Stimulated activated CD4-positive, alpha-beta T cell treated with anti-CD3 and anti-CD28 coated beads, Interleukin-15, amount 100 ng/mL, for 48 hours (primary cell): ENCODE results near the gene ZNF280A.
"Not testable (repeated sequence)": the region's sequence is repeated elsewhere in the genome, so short reads cannot be mapped to it uniquely, and the experiment has no call there.

Experiments used
- DNase-seq, 2 donors: peaks; one replicate each; pipeline ENCODE4 v3.0.0-alpha.2; 2020; ENCODE audit warnings: low read depth in 2 of 2

ZNF280A gene

GRCh38 chr22:22513619-22514018, 6.5 kb downstream of the ZNF280A start:
- DNase-seq: no peak

DNA sequence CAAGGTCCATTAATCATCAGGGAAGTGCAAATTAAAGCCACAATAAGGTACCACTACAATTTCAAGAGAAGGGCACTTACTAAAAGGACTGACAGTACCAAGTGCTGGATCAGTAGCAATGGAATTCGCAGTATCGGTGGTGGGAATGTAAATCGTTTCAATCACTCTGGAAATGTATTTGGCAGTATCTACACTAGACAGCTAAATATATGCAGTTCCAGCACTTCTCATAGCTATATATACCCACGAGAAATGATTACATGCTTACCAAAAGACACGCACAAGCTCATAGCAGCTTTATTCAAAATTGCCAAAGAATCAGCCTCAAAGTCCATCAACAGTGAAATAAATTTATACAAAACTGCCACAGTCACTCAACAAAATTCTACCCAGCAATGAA, 7.1 kb downstream of the ZNF280A start:
- no peak for DNase-seq

GRCh38 chr22:22510833-22511232, 9.2 kb downstream of the ZNF280A start:
- DNase-seq: not testable (repeated sequence)

DNA sequence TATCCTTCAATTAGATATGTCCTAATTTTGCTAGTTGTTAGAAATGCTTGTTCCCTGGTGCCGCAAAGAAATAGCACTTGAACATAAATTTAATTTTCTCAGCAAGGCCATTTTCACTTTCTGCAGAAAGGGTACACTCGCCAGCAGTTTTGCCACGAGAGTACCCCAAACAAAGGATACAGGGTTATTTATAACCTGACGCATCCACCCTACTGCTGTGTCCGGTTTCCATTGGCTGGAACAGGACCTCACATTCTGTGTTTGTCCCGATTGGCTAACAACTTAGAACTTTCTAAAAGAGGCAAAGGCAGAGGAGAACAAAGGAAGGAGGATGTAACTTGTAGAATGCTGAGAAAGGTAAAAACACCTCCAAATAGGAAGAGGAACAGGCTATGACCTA, 10.2 kb downstream of the ZNF280A start:
- DNase-seq: not testable (repeated sequence)

DNA sequence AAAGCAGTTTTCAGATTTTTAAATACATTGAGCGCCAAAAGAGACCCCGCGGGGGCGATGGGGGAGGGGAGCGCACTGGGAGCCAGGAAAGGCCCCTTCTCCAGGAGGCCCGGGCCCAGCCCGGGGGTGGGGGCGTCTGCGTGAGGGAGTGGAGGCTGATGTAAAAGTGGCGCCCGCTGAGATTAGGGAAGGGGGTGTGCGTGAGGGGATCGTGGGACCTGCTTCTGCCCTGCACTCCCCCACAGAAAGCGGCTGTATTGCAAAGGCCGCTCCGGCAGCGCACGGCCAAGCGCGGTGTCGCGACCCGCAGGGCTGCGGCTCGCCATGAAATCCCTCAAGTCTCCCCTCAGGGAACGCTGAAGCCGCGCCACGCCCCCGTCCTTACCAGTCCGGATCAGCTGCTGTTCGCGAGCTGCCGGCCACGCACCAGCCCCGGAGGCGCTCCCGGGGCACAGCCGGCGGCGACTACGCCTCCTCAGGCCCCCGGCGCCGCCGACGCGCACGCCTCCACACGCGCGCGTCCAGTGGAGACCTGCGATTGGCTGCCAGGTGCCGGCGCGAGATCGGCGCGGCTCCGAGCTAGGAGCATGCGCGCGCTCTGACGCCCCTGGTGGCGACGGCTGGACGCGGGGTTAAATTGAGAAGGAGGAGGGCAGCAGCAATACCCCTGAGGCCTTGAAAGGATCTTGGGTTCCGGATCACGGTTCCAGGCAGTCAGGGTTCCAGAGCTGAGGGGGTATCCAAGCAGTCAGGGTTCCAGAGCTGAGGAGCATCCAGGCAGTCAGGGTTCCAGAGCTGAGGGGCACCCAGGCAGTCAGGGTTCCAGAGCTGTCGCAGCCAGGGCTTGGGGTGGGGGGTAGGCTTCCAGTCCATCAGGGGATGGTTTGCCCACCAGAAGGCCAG, 11.5 kb downstream of the ZNF280A start, which contains the start of gene ZNF280B:
Gene ZNF280B (minus strand): TSS at position 469 of the 903 bp plus-strand sequence. CDS start 19,344 bp downstream, outside the sequence.
- DNase-seq: peak; percentile 72 to 80

GRCh38 chr22:22507743-22508273, 12.3 kb downstream of the ZNF280A start:
- no peak for DNase-seq

DNA sequence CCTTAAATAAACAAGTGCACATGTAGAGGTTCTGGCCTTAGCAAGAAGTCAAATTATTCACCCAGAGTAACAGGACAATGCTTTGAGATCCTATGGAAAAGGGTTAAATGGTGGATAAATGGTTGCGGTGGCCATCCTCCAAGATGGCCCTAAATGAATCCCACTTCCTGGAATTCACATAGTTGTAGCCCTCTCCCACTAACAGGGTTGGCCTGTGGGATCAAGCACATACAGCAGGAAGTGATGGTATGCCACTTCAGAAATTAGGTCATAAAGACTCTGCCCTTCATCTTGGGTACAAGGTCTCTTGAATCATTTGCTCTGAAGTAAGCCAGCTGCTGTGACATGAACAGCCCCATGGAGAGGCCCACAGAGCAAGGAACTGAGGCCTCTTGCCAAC, 13.3 kb downstream of the ZNF280A start:
- DNase-seq: no peak

DNA sequence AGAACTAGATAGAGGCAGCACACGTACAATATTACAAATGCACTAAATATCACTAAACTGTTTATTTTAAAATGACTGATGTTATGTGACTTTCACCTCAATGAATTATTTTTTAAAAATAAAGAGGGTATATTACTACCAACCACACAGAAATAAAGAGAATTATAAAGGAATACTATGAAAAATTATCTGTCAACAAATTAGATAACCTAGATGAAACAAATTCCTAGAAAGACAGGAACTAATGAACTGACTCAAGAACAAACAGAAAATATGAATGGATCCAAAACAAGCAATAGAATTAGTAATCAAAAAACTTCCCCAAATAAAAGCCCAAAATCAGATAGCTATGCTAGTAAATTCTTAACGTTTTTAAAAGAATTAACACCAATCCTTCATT, 21.8 kb downstream of the ZNF280A start:
- DNase-seq: no peak

- DNase-seq: not testable (repeated sequence)
Measured at GRCh38 chr22:22491589-22491988, 28.5 kb downstream of the ZNF280A start.

- no peak for DNase-seq
Measured at GRCh38 chr22:22488736-22489135, 31.3 kb downstream of the ZNF280A start.

- no peak for DNase-seq
Measured at GRCh38 chr22:22487869-22488597, 32.0 kb downstream of the ZNF280A start.

- no peak for DNase-seq
Measured at GRCh38 chr22:22487059-22487458, 33.0 kb downstream of the ZNF280A start.

- DNase-seq: no peak
Measured at GRCh38 chr22:22486132-22486899, 33.8 kb downstream of the ZNF280A start.

GRCh38 chr22:22485524-22485923, 34.5 kb downstream of the ZNF280A start:
- DNase-seq: no peak

DNA sequence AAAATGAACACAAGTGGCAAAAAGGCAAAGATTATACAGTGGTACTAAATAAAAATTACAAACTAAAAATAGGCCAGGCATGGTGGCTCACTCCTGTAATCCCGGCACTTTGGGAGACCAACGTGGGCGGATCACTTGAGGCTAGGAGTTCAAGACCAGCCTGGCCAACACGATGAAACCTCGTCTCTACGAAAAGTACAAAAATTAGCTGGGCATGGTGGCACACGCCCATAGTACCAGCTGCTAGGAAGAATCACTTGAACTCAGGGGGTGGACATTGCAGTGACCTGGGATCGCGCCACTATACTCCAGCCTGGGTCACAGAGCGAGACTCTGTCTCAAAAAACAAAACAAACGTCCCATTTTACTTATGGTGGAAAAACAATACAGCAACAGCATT, 36.0 kb downstream of the ZNF280A start:
- DNase-seq: no peak

GRCh38 chr22:22480940-22481339, 39.1 kb downstream of the ZNF280A start:
- no peak for DNase-seq

DNA sequence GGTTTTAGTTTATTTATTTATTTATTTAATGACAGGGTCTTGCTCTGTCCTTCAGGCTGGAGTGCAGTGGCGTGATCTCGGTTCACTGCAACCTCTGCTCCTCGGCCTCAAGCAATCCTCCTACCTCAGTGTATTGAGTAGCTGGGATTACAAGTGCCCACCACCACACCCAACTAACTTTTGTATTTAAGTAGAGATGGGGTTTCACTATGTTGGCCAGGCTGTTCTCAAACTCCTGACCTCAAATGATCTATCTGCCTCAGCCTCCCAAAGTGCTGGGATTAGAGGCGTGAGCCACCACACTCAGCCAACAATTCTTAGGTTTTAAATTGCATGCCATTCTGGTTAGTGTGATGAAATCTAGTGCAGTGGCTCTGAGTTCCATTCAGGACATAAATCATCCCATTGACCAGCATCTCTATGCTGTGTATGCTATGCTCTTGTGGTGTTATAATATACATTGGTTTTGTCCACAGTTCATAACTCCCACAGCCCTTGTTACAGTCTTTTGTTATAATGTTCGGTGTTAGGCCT, 40.0 kb downstream of the ZNF280A start:
- no peak for DNase-seq

DNA sequence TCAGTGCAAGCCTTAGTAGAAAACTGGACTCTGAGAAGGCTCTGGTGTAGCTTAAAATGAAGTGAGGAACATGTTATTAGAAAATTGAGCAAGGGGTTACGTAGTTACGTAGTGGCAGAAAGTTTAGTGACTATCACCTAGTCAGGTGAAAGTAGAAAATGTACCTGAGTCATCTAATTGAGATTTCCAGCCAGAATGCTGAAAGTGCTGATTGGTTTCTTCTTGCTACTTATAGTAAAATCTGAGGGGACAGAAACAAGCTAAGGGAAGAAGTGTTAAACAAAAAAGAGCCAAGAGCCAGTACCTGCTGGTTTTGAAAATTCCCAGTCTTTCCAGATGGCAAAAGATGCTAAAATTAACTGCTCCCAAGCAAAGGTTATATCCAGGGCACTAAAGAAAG, 41.0 kb downstream of the ZNF280A start:
- DNase-seq: no peak

DNA sequence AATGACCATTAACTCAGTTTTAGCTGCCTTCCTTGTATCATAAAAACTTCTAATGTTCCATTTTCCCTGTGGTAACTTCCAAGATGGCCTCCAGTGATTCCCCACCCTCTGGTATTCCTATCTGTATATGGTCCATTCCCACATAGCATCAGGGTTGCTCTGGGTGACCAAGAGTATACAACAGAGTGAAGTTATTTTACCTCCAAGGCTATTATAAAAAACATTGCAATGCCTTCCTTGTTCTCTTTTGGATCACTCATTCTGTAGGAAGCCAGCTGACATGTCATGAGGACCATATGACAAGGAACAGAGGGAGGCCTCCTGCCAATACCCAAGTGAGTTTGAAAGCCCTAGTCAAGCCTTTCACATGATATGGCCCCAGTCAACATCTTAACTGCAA, 41.6 kb downstream of the ZNF280A start:
- DNase-seq: no peak

DNA sequence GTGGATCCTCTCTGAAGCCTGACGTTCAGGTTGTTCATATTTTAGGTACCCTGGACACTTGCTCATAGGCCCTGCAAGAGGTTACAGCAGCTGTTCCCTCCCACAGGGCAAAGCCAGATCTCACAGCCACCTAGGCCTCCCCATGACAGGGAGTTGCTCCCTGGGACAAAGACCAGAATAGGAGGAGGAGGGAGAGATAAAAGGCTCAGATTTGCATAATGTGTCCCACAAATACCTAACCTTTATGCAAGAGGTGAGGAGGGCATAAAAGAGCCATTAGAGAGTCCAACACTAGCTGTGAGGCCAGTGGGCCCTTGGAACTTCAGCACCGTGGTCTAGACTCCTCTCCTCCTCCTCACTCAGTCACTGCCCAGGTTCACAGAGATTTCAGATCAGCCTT, 45.3 kb downstream of the ZNF280A start:
- no peak for DNase-seq

GRCh38 chr22:22471104-22471503, 49.0 kb downstream of the ZNF280A start:
- DNase-seq: not testable (repeated sequence)

GRCh38 chr22:22469527-22469926, 50.5 kb downstream of the ZNF280A start:
- DNase-seq: no peak
